HCT116 (cell line): ENCODE measurements around the gene PCDH18. TPM values are rescaled to one million over a fixed set of nuclear protein-coding genes. Genes with fewer than 3 reads are reported as not detected.

Experiments used
- ATAC-seq: fragments of 200-7000 bp; cut with Tn5 transposase; 2 replicates; pipeline ENCODE4 v1.9.1; 2020; ENCODE audit warnings: mild to moderate bottlenecking, moderate library complexity
- BruUV-seq: library from RNA; stranded (reverse); fragments of 400-500 nt; replicated peaks from 2 replicates; lab custom pipeline; 2021; lab: Mats Ljungman, UMichigan
- CTCF ChIA-PET: fragments of 300-600 bp; sonication (Branson Sonifier 250); formaldehyde crosslinking; loops from one replicate; lab custom pipeline; 2021; ENCODE audit warnings: antibody characterized with exemption; lab: Charles Lee
- POLR2A ChIA-PET: fragments of 300-600, 350-600 bp; sonication (Branson Sonifier 250); formaldehyde crosslinking; loops from one replicate; lab custom pipeline; 2021; ENCODE audit warnings: antibody characterized with exemption; lab: Charles Lee
- RAD21 ChIA-PET, 2 experiments: fragments of 300-600 bp; sonication (Branson Sonifier 250); formaldehyde crosslinking; loops; one replicate each; lab custom pipeline; 2023; ENCODE audit warnings: low total read pairs in 2 of 2; ENCODE audit not compliant: uncharacterized antibody in 2 of 2, unreplicated experiment in 2 of 2, low non-redundant PET in 1 of 2; lab: Charles Lee
- DNase-seq: peaks from one replicate; pipeline ENCODE4 v3.0.0-alpha.2; 2010; ENCODE audit warnings: low read depth, low spot score
- H2AFZ ChIP-seq: fragments of 200-600 bp; shearing (Covaris generic), sonication (generic); 2 replicates; pipeline ENCODE4 v1.6.1; 2017; ENCODE audit warnings: low read depth, mixed run types, mixed read lengths, antibody characterized with exemption, low read length; ENCODE audit not compliant: poor library complexity, severe bottlenecking
- H3K27ac ChIP-seq: 2 replicates; pipeline ENCODE4 v1.5.1; 2012; ENCODE audit warnings: low read depth, low read length
- H3K27me3 ChIP-seq: fragments of 200-600 bp; sonication (generic); 2 replicates; pipeline ENCODE4 v1.6.1; 2016; ENCODE audit warnings: mixed run types, low read length, mixed read lengths; ENCODE audit not compliant: insufficient read depth
- H3K36me3 ChIP-seq, 2 experiments: fragments of 200-500 bp in 1 of 2; fragments of 200-600 bp in 1 of 2; sonication (Bioruptor generic) in 1 of 2; sonication (generic) in 1 of 2; 2 replicates each; pipeline versions ENCODE4 v1.5.1 to v1.6.1; 2014 to 2016; ENCODE audit warnings: low read length in 2 of 2, inconsistent platforms in 1 of 2, mixed read lengths in 1 of 2, mixed run types in 1 of 2; ENCODE audit not compliant: insufficient read depth in 2 of 2, control insufficient read depth in 1 of 2
- H3K4me1 ChIP-seq, 2 experiments: fragments of 200-600 bp in 1 of 2; sonication (generic) in 1 of 2; 2 replicates each; pipeline versions ENCODE4 v1.5.1 to v1.6.1; 2012 to 2017; ENCODE audit warnings: low read length in 2 of 2, inconsistent platforms in 1 of 2, mild to moderate bottlenecking in 1 of 2, mixed read lengths in 1 of 2, mixed run types in 1 of 2, moderate library complexity in 1 of 2; ENCODE audit not compliant: insufficient read depth in 2 of 2, control insufficient read depth in 1 of 2
- H3K4me2 ChIP-seq: fragments of 200-600 bp; sonication (generic); 2 replicates; pipeline ENCODE4 v1.6.1; 2017; ENCODE audit warnings: mixed run types, low read length, mixed read lengths
- H3K4me3 ChIP-seq, 2 experiments: fragments of 200-600 bp in 1 of 2; sonication (generic) in 1 of 2; replicated peaks in 1 of 2; 2 replicates each; pipeline ENCODE4 v1.5.1; 2011 to 2016; ENCODE audit warnings: low read length in 2 of 2, control low read depth in 1 of 2, low read depth in 1 of 2, mild to moderate bottlenecking in 1 of 2, mixed read lengths in 1 of 2, mixed run types in 1 of 2
- H3K79me2 ChIP-seq: fragments of 200-600 bp; sonication (generic); 2 replicates; pipeline ENCODE4 v1.6.1; 2017; ENCODE audit warnings: mild to moderate bottlenecking, mixed run types, low read length, moderate library complexity, mixed read lengths; ENCODE audit not compliant: insufficient read depth
- H3K9ac ChIP-seq: fragments of 200-600 bp; sonication (generic); 2 replicates; pipeline ENCODE4 v1.6.1; 2016; ENCODE audit warnings: low read length, mixed read lengths
- H3K9me2 ChIP-seq: fragments of 200-600 bp; sonication (generic), shearing (Covaris generic); 2 replicates; pipeline ENCODE4 v1.6.1; 2017; ENCODE audit warnings: mixed run types, mild to moderate bottlenecking, moderate library complexity; ENCODE audit not compliant: insufficient read depth
- H3K9me3 ChIP-seq, 2 experiments: fragments of 200-500 bp in 1 of 2; fragments of 200-600 bp in 1 of 2; sonication (Bioruptor generic) in 1 of 2; sonication (generic) in 1 of 2; 2 replicates each; pipeline ENCODE4 v1.6.1; 2014 to 2017; ENCODE audit warnings: low read length in 2 of 2, mixed read lengths in 2 of 2, inconsistent platforms in 1 of 2, low read depth in 1 of 2, mild to moderate bottlenecking in 1 of 2, mixed run types in 1 of 2, moderate library complexity in 1 of 2; ENCODE audit not compliant: control insufficient read depth in 1 of 2, insufficient read depth in 1 of 2
- H4K20me1 ChIP-seq: fragments of 200-600 bp; sonication (generic), shearing (Covaris generic); 2 replicates; pipeline ENCODE4 v1.6.1; 2017; ENCODE audit warnings: mixed run types, mild to moderate bottlenecking, moderate library complexity; ENCODE audit not compliant: insufficient read depth
- ATF3 ChIP-seq: IDR thresholded peaks from 2 replicates; pipeline ENCODE4 v1.6.1; 2012
- CBX3 ChIP-seq: IDR thresholded peaks from 2 replicates; pipeline ENCODE4 v1.6.1; 2012; ENCODE audit warnings: low read depth
- EZH2phosphoT487 ChIP-seq: fragments of 200-600 bp; IDR thresholded peaks from 2 replicates; pipeline ENCODE4 v1.6.1; 2018; ENCODE audit warnings: antibody characterized with exemption, borderline replicate concordance
- JUND ChIP-seq: IDR thresholded peaks from 2 replicates; pipeline ENCODE4 v1.6.1; 2012
- POLR2A ChIP-seq: IDR thresholded peaks from 2 replicates; pipeline ENCODE4 v1.7.0; 2011; ENCODE audit warnings: borderline replicate concordance; ENCODE audit not compliant: insufficient read depth, insufficient read length; ENCODE audit errors: extremely low read depth
- SP1 ChIP-seq: IDR thresholded peaks from 2 replicates; pipeline ENCODE4 v1.6.1; 2012; ENCODE audit warnings: low read depth
- SRF ChIP-seq: IDR thresholded peaks from 2 replicates; pipeline ENCODE4 v1.6.1; 2012; ENCODE audit warnings: low read depth
- TCF7L2 ChIP-seq: IDR thresholded peaks from 2 replicates; pipeline ENCODE4 v1.7.0; 2011; ENCODE audit warnings: borderline replicate concordance, inconsistent platforms; ENCODE audit not compliant: insufficient read depth, insufficient read length; ENCODE audit errors: extremely low read depth
- YY1 ChIP-seq: IDR thresholded peaks from 2 replicates; pipeline ENCODE4 v1.6.1; 2011; ENCODE audit warnings: low read length, low read depth, moderate library complexity, mild to moderate bottlenecking; ENCODE audit not compliant: insufficient replicate concordance; ENCODE audit errors: extremely low read depth
- ZBTB33 ChIP-seq: IDR thresholded peaks from 2 replicates; pipeline ENCODE4 v1.6.1; 2011; ENCODE audit warnings: mild to moderate bottlenecking, low read length, moderate library complexity; ENCODE audit not compliant: insufficient replicate concordance; ENCODE audit errors: extremely low read depth
- ZNF274 ChIP-seq: fragments of 200-500 bp; sonication (Bioruptor generic); IDR thresholded peaks from 2 replicates; pipeline ENCODE4 v1.6.1; 2014; ENCODE audit warnings: mild to moderate bottlenecking, low read depth, low read length, inconsistent platforms
- intact Hi-C: fragments of 100-400 bp; cut with micrococcal nuclease; formaldehyde crosslinking; loops from 2 replicates; pipeline ENCODE4 v1.10.0; 2022
- total RNA-seq: library from RNA; stranded (reverse); gene quantifications from one replicate; pipeline ENCODE4 v1.2.1, GENCODE V29; 2021; ENCODE audit not compliant: unreplicated experiment

Gene PCDH18
- total RNA-seq, 1 experiment from 2014 or later = 0.17 TPM

- no peaks in the 10 kb centered on the region for H3K9me3 ChIP-seq
- H3K4me3 ChIP-seq = no peak overlapping the region
- no peak overlapping the region for H3K27ac ChIP-seq
- RAD21 ChIA-PET = no interaction called here
- TF ChIP-seq POLR2A (no peak), SRF (no peak), JUND (no peak), CBX3 (no peak), EZH2phosphoT487 (no peak), ZNF274 (no peak), YY1 (no peak), ATF3 (no peak), SP1 (no peak), TCF7L2 (no peak), ZBTB33 (no peak)
- TF ChIP-seq, all 23 proteins: peak for 0
- Histone ChIP-seq H3K27me3 (no peaks in the 10 kb centered on the region), H3K36me3 (no peaks in the 10 kb centered on the region), H3K4me2 (no peak overlapping the region), H3K9ac (no peak overlapping the region), H2AFZ (no peak overlapping the region), H3K9me2 (no peaks in the 10 kb centered on the region), H3K79me2 (no peaks in the 10 kb centered on the region), H4K20me1 (no peaks in the 10 kb centered on the region), H3K4me1 (no peaks in the 10 kb centered on the region)
- intact Hi-C loops = no loop called here
- POLR2A ChIA-PET = no interaction called here
- no peak for DNase-seq
- CTCF ChIA-PET = no interaction called here
- no peak for ATAC-seq
- no TSS peak for BruUV-seq
These were observed 2.9 kb downstream of the PCDH18 start for GRCh38 chr4:137529432-137529831.
